Right renal pelvis (tissue), 4 donors: ENCODE results near the gene SCN3B. TPM values are rescaled to one million over a fixed set of nuclear protein-coding genes. Genes with fewer than 3 reads are reported as not detected.

Source experiments
- DNase-seq, 4 donors: peaks; one replicate each; pipeline ENCODE4 v3.0.0-alpha.2; 2013; ENCODE audit warnings: low read depth in 4 of 4, low spot score in 3 of 4, missing footprints in 1 of 4
- polyA plus RNA-seq, 4 donors: library from polyadenylated mRNA; unstranded; fragments of 120-200 nt; gene quantifications; one replicate each; pipeline ENCODE4 v1.2.1, GENCODE V29; 2013; ENCODE audit not compliant: insufficient read length in 4 of 4

The SCN3B gene
- polyA plus RNA-seq, 4 donors: 1.4 to 1.9 (median 1.6) TPM

- DNase-seq: no peak
These were observed 50.8 kb downstream of the SCN3B start for GRCh38 chr11:123603666-123604065.

GRCh38 chr11:123601743-123602142 is 52.7 kb downstream of the SCN3B start:
- no peak for DNase-seq

GRCh38 chr11:123601136-123601535 is 53.3 kb downstream of the SCN3B start:
- DNase-seq: no peak

- DNase-seq: no peak
These were observed 56.6 kb downstream of the SCN3B start for GRCh38 chr11:123597859-123598258.

GRCh38 chr11:123594921-123595320 is 59.5 kb downstream of the SCN3B start:
- no peak for DNase-seq

- DNase-seq: no peak
These were observed 60.1 kb downstream of the SCN3B start for GRCh38 chr11:123594188-123594901.

GRCh38 chr11:123593570-123593969 is 60.9 kb downstream of the SCN3B start:
- DNase-seq: no peak

DNA sequence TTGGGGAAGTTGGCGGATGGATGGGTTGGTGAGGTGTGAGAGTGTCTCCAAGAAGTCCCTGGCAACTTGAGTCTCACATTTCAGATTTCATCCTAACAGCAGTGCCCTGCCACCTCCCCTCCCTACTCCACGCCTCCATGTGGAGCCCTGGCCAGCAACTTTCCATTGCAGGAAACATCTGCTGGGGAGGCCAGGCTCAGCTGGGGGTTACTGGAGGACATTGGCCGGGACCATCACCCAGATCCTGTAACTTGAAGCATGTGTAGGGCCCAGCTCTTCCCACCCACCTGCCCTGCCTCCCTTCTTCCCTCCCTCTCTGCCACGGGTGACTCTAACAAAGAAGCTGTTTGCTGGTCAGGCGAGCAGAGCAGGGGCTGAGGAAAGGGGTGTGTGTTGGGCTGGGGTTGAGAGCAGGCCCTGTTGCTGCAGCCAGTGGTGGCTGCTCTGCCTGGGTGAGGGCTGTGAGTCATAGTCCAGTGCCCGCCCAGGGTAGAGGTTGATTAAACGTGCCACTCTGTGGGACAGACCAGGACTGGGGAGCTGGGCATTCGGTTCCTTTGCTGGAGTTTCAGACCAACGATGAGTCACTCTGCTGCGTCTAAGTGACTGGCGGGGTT is 64.0 kb downstream of the SCN3B start:
- DNase-seq: peak in 3 of 4 donors; percentile 28 to 31 (median 29)

- DNase-seq: no peak
These were observed 65.6 kb downstream of the SCN3B start for GRCh38 chr11:123588864-123589262.

DNA sequence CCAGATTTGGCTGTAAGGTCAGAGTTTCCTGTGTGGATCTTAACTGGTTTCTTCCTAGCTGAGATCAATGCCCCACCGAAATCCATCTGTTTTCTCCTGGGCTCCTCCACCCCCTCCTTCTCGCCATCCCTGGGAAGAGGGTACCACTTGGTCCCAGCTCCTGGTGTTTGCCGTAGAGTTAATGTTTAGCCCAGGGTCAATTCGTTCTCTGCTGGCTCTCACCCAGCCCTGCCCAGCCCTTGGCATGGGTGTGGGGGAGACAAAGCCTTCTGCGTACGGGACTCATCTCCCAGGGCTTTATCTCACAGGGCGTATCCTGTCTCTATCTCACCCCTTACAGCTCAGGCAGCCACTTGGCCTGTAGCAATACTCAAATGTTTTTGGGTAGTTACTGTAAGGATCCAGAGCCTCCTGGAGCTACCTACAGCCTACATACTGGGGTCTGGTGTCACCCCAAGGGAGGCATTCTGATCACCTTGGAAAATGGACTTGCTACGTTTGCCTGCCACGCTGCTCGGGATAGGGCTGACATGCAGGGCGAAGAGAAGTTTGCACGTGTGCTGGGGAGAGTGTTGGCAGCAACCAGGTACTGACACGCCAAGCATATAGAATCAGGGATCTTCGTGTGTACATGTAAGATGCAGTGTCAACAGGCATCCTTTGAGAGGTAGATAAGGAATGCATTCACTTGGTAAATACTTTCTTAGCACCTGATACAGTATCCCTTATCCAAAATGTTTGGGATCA is 66.1 kb downstream of the SCN3B start:
- no peak for DNase-seq

DNA sequence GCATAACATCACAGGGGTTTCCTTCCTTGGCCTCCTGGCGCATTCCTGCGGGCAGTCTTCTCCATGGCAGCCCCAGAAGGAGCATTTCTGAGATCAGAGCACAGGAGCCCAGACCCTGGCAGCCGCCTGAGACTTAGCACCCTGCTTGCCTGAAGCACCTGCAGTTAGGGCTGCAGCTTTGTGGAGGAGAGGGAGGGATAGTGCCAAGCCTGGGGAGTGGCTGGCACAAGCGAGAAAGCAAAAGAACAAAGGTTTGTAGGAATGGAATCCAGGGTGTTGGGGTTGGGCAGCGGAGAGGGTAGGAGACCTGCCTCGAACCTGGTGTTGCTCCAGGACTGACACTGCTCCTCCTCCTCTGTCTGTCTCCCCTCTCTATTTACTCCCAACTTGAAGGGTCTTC is 66.9 kb downstream of the SCN3B start:
- DNase-seq: no peak

DNA sequence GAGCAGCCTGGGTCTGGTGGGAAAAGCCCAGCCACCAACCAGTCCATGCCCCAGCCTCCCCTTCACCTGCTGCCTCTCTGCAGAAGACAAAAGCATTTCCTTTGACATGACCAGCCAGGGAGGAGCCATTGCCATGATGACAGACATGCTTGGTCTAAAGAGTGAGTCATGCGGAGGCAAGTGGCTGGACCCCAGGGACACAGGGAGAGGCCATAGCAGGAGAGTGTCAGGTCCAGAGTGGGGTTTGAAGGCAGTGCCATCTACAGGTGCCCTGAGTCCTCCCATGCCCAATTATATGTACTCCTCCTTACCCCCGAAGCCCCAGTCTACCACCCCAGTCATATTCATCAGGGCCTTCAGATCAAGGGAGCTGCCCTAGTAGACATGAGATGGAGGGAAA is 67.4 kb downstream of the SCN3B start:
- no peak for DNase-seq

DNA sequence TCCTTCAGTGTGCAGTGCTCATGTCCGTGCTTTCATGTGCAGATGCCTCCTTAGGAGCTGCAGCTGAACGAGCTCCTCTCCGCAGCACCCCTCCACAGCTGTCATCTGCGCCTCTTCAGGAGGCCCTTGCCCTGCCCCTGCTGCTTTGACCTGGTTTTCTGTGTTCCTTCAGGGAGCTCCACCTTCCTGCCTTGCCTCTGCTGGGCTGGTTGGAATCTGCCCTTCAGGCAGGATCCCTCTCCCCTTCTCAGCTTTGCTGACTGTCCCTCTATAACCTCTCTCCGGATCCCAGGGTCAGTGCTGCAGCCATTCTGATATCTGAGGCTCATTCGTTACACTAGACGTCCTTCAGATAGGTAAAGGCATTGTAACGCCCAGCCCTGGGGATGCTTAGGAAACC is 67.9 kb downstream of the SCN3B start:
- no peak for DNase-seq

- no peak for DNase-seq
These were observed 68.7 kb downstream of the SCN3B start for GRCh38 chr11:123585706-123586105.

DNA sequence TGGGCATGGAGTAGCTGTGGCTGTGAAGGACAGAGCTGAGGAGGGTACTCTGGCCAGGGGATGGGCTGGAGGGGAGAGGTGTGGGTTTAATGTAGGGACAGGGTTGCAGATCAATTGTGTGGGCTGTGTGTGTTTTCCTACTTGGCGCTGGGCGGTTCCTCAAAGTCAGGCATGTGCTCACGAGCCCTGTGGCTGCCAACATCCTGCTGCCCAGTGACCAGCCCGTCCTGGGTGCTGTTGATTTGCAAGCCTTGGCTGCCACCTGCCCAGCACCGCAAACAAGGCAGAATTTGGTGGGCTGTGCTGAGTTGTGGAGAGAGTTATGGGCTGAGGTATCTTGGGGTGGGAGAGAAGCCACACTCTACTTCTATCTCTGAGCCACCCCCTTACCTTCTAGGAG is 69.2 kb downstream of the SCN3B start:
- DNase-seq: no peak

DNA sequence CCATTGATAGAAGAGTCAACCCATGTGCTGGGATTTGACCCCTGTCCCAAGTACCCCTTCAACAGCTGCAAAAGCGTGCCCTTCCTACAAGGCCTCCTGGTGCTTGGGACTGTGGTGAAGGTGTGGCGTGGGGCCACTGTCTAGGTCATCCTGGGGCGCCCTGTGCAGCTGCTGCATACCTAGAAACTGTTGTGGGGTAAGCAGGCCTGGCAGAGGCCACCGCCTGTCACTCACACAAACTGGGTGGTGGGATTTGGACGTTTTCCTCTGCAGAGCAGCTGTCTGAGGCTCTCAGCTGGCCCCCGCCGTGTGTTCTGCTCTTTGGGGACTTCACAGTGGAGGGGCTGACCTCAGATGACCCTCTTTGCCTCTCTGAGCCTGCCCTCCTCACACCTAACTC is 69.7 kb downstream of the SCN3B start:
- no peak for DNase-seq

GRCh38 chr11:123584186-123584585 is 70.2 kb downstream of the SCN3B start:
- no peak for DNase-seq

DNA sequence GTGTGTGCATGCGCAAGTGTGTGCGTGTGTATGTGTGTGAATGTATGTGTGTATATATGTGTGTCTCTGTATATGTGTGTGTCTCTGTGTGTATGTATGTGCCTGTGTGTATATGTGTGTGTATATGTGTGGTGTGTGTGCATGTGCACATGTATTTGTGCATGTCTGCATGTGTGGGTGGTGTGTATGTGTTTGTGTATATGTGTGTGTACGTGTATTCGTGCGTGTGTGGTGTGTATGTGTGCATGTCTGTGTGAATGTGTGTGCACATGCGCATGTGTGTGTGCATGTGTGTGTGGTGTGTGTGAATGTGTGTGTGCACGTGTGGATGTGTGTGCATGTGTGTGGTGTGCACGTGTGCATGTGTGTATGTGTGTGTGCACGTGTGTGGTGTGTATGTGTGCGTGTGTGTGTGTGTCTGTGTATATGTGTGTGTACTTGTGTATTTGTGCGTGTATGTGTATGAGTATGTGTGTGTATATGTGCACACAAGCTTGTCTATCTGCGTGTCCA is 71.4 kb downstream of the SCN3B start:
- no peak for DNase-seq

DNA sequence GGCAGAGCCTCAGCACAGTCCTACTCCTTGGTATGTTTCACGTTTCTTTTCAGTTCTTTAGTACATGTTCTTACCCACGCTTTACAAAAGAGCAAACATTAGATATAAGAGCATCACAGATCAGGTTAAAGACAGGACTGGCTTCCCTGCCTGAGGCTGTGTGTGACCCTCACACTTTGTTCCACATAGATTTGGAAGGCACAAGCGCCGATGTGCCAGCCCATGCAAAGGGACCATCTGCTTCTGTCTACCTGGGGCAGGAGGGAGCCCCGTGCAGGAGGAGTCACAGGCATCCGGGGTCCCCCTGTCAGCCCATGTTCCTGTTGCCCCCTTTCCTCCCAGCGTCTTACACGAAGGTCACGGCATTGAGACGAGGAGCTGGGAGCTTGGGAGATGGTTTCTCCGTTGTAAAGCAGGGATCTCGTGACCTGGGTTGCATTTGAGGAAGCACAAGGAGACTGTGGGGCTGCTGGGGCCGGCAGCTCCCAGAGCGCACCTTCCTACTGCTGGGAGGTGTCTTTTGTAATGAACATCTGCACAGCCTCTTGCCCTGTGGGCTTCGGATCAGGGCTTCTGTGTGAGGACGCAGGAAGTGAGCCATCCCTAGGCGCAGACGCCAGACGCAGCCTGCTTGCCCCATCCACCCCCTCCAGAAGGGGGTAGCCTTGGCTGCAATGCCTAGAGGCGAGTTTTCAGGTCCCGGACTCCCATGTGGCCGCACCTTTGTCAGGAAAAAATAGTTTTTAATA is 72.6 kb downstream of the SCN3B start:
- no peak for DNase-seq

DNA sequence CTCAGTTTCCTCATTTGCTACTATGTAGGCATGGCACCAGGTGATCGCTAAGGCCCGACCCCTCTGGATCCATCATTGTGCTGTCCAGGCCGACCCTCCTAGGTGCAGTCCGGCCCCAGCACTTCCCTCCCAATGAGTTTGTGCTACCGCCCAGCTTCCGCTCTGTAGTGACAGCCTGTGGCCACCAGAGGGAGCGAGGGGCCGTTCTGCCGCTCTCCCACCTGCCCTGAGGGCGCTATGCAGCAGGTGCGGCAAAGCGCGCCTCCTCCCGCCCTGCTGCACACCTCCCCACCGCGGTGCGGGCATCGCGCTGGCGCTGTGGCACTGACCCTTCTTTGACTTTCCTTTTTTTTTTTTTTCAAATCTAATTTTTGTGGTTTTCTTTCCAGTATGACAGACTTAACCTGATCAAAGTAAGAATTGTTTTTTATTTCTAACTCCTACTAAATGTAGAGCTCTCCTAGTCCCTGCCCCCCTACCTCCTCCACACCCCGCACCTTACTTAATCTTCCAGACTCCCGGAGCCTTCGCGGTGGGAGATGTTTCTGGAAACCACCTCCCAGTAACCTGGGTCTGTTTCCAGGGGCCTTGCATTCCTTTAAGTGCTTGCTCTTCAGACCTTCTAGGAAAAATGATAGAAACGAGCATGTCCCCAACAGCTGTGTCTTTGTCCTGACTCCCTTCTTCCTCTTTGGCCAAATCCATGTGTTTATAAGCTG is 73.7 kb downstream of the SCN3B start:
- DNase-seq: peak in 1 of 4 donors; percentile 53
